Measurements from ENCODE around the gene MAP4K5.
"Not testable (repeated sequence)": the region's sequence is repeated elsewhere in the genome, so short reads cannot be mapped to it uniquely, and the experiment has no call there.

MAP4K5 gene

GRCh38 chr14:50532502-50533240 is at the start of gene MAP4K5:
Gene MAP4K5, minus strand, starts transcription at chr14:50532569. Its CDS starts 520 bp downstream, at chr14:50532049.
- peak; percentile 80 to 86 for DNase-seq (ENCODE audit: low read depth in 2 of 2)

GRCh38 chr14:50578433-50578832 is 46.1 kb upstream of the MAP4K5 start:
- DNase-seq (ENCODE audit: low read depth in 2 of 2), result no peak

- DNase-seq (ENCODE audit: low read depth in 2 of 2), result no peak
Observed at GRCh38 chr14:50577982-50578381, 45.6 kb upstream of the MAP4K5 start.

- DNase-seq (ENCODE audit: low read depth in 2 of 2), result no peak
Observed at GRCh38 chr14:50575769-50576168, 43.4 kb upstream of the MAP4K5 start.

GRCh38 chr14:50573862-50574261 is 41.5 kb upstream of the MAP4K5 start:
- no peak for DNase-seq (ENCODE audit: low read depth in 2 of 2)

GRCh38 chr14:50569714-50570274 is 37.4 kb upstream of the MAP4K5 start:
- DNase-seq (ENCODE audit: low read depth in 2 of 2), result no peak

- no peak for DNase-seq (ENCODE audit: low read depth in 2 of 2)
Observed at GRCh38 chr14:50562841-50563240, 30.5 kb upstream of the MAP4K5 start.

- DNase-seq (ENCODE audit: low read depth in 2 of 2), result peak; percentile 46 to 63
Observed at GRCh38 chr14:50560931-50561285, 28.5 kb upstream of the MAP4K5 start.

- peak; percentile 24 to 47 for DNase-seq (ENCODE audit: low read depth in 2 of 2)
Observed at GRCh38 chr14:50559990-50560930, 27.9 kb upstream of the MAP4K5 start, which contains the start of gene ATL1. Gene ATL1, plus strand, starts transcription at chr14:50560145. Its CDS starts 121 bp downstream, at chr14:50560266.

- DNase-seq (ENCODE audit: low read depth in 2 of 2), result not testable (repeated sequence)
Observed at GRCh38 chr14:50552796-50553195, 20.4 kb upstream of the MAP4K5 start.

GRCh38 chr14:50551877-50552276 is 19.5 kb upstream of the MAP4K5 start:
- DNase-seq (ENCODE audit: low read depth in 2 of 2), result no peak

GRCh38 chr14:50550294-50550693 is 17.9 kb upstream of the MAP4K5 start:
- DNase-seq (ENCODE audit: low read depth in 2 of 2), result no peak

GRCh38 chr14:50545618-50546017 is 13.2 kb upstream of the MAP4K5 start:
- no peak for DNase-seq (ENCODE audit: low read depth in 2 of 2)

- no peak for DNase-seq (ENCODE audit: low read depth in 2 of 2)
Observed at GRCh38 chr14:50544911-50545310, 12.5 kb upstream of the MAP4K5 start.

GRCh38 chr14:50542941-50543418 is 10.6 kb upstream of the MAP4K5 start:
- DNase-seq (ENCODE audit: low read depth in 2 of 2), result peak in 1 of 2 donors; percentile 31

GRCh38 chr14:50541159-50541567 is 8.8 kb upstream of the MAP4K5 start:
- no peak for DNase-seq (ENCODE audit: low read depth in 2 of 2)

- DNase-seq (ENCODE audit: low read depth in 2 of 2), result no peak
Observed at GRCh38 chr14:50539051-50539450, 6.7 kb upstream of the MAP4K5 start.

- not testable (repeated sequence) for DNase-seq (ENCODE audit: low read depth in 2 of 2)
Observed at GRCh38 chr14:50538034-50538433, 5.7 kb upstream of the MAP4K5 start.

GRCh38 chr14:50534997-50535396 is 2.6 kb upstream of the MAP4K5 start:
- DNase-seq (ENCODE audit: low read depth in 2 of 2), result no peak

GRCh38 chr14:50534416-50534815 is 2.0 kb upstream of the MAP4K5 start:
- no peak for DNase-seq (ENCODE audit: low read depth in 2 of 2)

GRCh38 chr14:50533806-50534205 is 1.4 kb upstream of the MAP4K5 start:
- DNase-seq (ENCODE audit: low read depth in 2 of 2), result no peak

- DNase-seq (ENCODE audit: low read depth in 2 of 2), result no peak
Observed at GRCh38 chr14:50533241-50533705, 904 bp upstream of the MAP4K5 start.
